NCI-H510A treated with DMSO at 0.1 percent for 48 hours (cell line): ENCODE measurements around the gene EVI5L.
"Not testable (repeated sequence)": the region's sequence is repeated elsewhere in the genome, so short reads cannot be mapped to it uniquely, and the experiment has no call there.

Experiments used
- DNase-seq: peaks from one replicate; lab custom pipeline; 2025; lab: John Stamatoyannopoulos, UW

The EVI5L gene

GRCh38 chr19:7846155-7846646 is 16.2 kb downstream of the EVI5L start:
- no peak for DNase-seq

- no peak for DNase-seq
Observed at GRCh38 chr19:7847664-7848063, 17.6 kb downstream of the EVI5L start.

GRCh38 chr19:7848779-7849457 is 18.9 kb downstream of the EVI5L start:
- no peak for DNase-seq

GRCh38 chr19:7849631-7849999 is 19.6 kb downstream of the EVI5L start:
- no peak for DNase-seq

GRCh38 chr19:7850000-7850813 is 20.2 kb downstream of the EVI5L start:
- DNase-seq: no peak

- DNase-seq: no peak
Observed at GRCh38 chr19:7850945-7851622, 21.1 kb downstream of the EVI5L start.

- DNase-seq: no peak
Observed at GRCh38 chr19:7851623-7852500, 21.8 kb downstream of the EVI5L start.

GRCh38 chr19:7852851-7853769 is 23.1 kb downstream of the EVI5L start:
- peak; percentile 95 for DNase-seq

- no peak for DNase-seq
Observed at GRCh38 chr19:7853770-7854128, 23.7 kb downstream of the EVI5L start.

GRCh38 chr19:7855426-7856108 is 25.5 kb downstream of the EVI5L start:
- DNase-seq: no peak

GRCh38 chr19:7856109-7856591 is 26.1 kb downstream of the EVI5L start:
- no peak for DNase-seq

- peak; percentile 14 for DNase-seq
Observed at GRCh38 chr19:7856679-7857663, 27.0 kb downstream of the EVI5L start.

- no peak for DNase-seq
Observed at GRCh38 chr19:7857727-7858108, 27.7 kb downstream of the EVI5L start.

GRCh38 chr19:7858109-7858770 is 28.2 kb downstream of the EVI5L start:
- DNase-seq: peak; percentile 79

- DNase-seq: not testable (repeated sequence)
Observed at GRCh38 chr19:7859087-7859486, 29.1 kb downstream of the EVI5L start.

GRCh38 chr19:7859831-7860713 is 30.1 kb downstream of the EVI5L start:
- no peak for DNase-seq
